CD4-positive, alpha-beta T cell treated with Interleukin-15 for 1 hour (primary cell): Measurements from ENCODE around the gene CLDN1.
"Not testable (repeated sequence)": the region's sequence is repeated elsewhere in the genome, so short reads cannot be mapped to it uniquely, and the experiment has no call there.

Experiments
- DNase-seq: peaks from one replicate; pipeline ENCODE4 v3.0.0-alpha.2; 2020

CLDN1 gene

GRCh38 chr3:190289989-190290388, 32.3 kb downstream of the CLDN1 start:
- no peak for DNase-seq

GRCh38 chr3:190288836-190289235, 33.4 kb downstream of the CLDN1 start:
- DNase-seq, result no peak

- no peak for DNase-seq
Measured at GRCh38 chr3:190286014-190286413, 36.2 kb downstream of the CLDN1 start.

- DNase-seq, result no peak
Measured at GRCh38 chr3:190281308-190282051, 40.8 kb downstream of the CLDN1 start.

- DNase-seq, result no peak
Measured at GRCh38 chr3:190279690-190280089, 42.6 kb downstream of the CLDN1 start.

GRCh38 chr3:190272747-190273146, 49.5 kb downstream of the CLDN1 start:
- DNase-seq, result no peak

GRCh38 chr3:190269101-190269500, 53.1 kb downstream of the CLDN1 start:
- DNase-seq, result no peak

- not testable (repeated sequence) for DNase-seq
Measured at GRCh38 chr3:190267464-190267863, 54.8 kb downstream of the CLDN1 start.

- DNase-seq, result no peak
Measured at GRCh38 chr3:190266913-190267290, 55.3 kb downstream of the CLDN1 start.

GRCh38 chr3:190266265-190266912, 55.9 kb downstream of the CLDN1 start:
- no peak for DNase-seq

- DNase-seq, result no peak
Measured at GRCh38 chr3:190265796-190266195, 56.5 kb downstream of the CLDN1 start.

GRCh38 chr3:190265126-190265525, 57.1 kb downstream of the CLDN1 start:
- no peak for DNase-seq

GRCh38 chr3:190261740-190262139, 60.5 kb downstream of the CLDN1 start:
- no peak for DNase-seq

- no peak for DNase-seq
Measured at GRCh38 chr3:190261015-190261414, 61.2 kb downstream of the CLDN1 start.

GRCh38 chr3:190260301-190260700, 61.9 kb downstream of the CLDN1 start:
- DNase-seq, result no peak

GRCh38 chr3:190258634-190259033, 63.6 kb downstream of the CLDN1 start:
- no peak for DNase-seq
